Vagina (tissue), 2 donors: Measurements from ENCODE around the gene DBH. TPM values are rescaled to one million over a fixed set of nuclear protein-coding genes. Genes with fewer than 3 reads are reported as not detected.

Experiments
- DNase-seq, 2 donors: peaks; one replicate each; pipeline ENCODE4 v3.0.0-alpha.2; 2017; ENCODE audit errors: extremely low spot score in 2 of 2
- H3K27ac ChIP-seq: fragments of 200-600 bp; sonication (generic); one replicate; pipeline ENCODE4 v1.5.1; 2019
- H3K27me3 ChIP-seq: fragments of 200-600 bp; sonication (generic); one replicate; pipeline ENCODE4 v1.5.1; 2019
- H3K36me3 ChIP-seq, 2 donors: fragments of 200-600 bp; sonication (generic); one replicate each; pipeline ENCODE4 v1.5.1; 2017 to 2019
- H3K4me1 ChIP-seq: fragments of 200-600 bp; sonication (generic); one replicate; pipeline ENCODE4 v1.5.1; 2019
- H3K4me3 ChIP-seq, 2 donors: fragments of 200-600 bp; sonication (generic); 1 replicate in 1 of 2; 2 replicates in 1 of 2; pipeline ENCODE4 v1.5.1; 2016 to 2019
- H3K9me3 ChIP-seq: fragments of 200-600 bp; sonication (generic); one replicate; pipeline ENCODE4 v1.5.1; 2019
- CTCF ChIP-seq, 3 experiments: fragments of 450-650 bp in 2 of 3; fragments of 200-600 bp in 1 of 3; sonication (generic) in 1 of 3; IDR thresholded peaks; one replicate each; pipeline ENCODE4 v1.5.1; 2017 to 2019; ENCODE audit warnings: antibody characterized with exemption in 3 of 3, mild to moderate bottlenecking in 2 of 3, moderate library complexity in 2 of 3
- POLR2A ChIP-seq, 2 donors: fragments of 450-650 bp; IDR thresholded peaks; one replicate each; pipeline ENCODE4 v1.6.1; 2017; ENCODE audit warnings: antibody characterized with exemption in 2 of 2, mild to moderate bottlenecking in 2 of 2, moderate library complexity in 2 of 2
- POLR2AphosphoS5 ChIP-seq, 2 donors: sonication (generic); formaldehyde crosslinking; IDR thresholded peaks; one replicate each; pipeline ENCODE4 v1.9.0; 2017; ENCODE audit warnings: antibody characterized with exemption in 2 of 2, mild to moderate bottlenecking in 2 of 2, low read depth in 1 of 2; ENCODE audit not compliant: insufficient read depth in 1 of 2
- intact Hi-C: fragments of 100-400 bp; cut with DNase I; formaldehyde crosslinking; loops from one replicate; pipeline ENCODE4 v1.15.1; 2023
- total RNA-seq: library from RNA; depleted of rRNA; stranded (reverse); fragments of >200 nt; gene quantifications from one replicate; pipeline ENCODE4 v1.2.3, GENCODE V29; 2016

DBH gene
- total RNA-seq, 1 donor from 2014 or later = 12.0 TPM

DNA sequence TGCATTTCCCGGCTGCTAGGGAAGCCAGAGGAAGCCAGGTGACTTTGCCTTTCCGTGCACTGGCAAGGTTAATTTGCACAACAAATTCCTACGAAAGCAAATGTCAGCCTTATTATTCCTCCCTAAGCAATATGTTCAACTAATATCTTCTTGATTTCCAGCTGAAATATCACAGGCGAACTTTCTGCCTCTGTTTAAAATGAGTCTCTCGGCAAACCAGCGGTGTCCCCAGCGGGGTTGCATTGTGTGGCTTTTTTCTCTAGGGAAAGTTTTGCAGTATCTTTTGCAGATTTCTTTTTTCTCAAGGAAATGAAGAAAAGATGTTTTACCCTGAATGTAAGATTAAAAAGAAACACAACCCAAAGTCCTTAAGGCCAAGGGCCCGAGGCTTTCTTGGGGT, 1.9 kb downstream of the DBH start:
- no peak overlapping the region for H3K27ac ChIP-seq
- no peaks in the 10 kb centered on the region for H3K36me3 ChIP-seq
- H3K4me3 ChIP-seq = no peak overlapping the region
- DNase-seq = no peak
- H3K4me1 ChIP-seq = no peaks in the 10 kb centered on the region
- no peaks in the 10 kb centered on the region for H3K27me3 ChIP-seq
- intact Hi-C loops = no loop called here
- H3K9me3 ChIP-seq = no peaks in the 10 kb centered on the region
- TF ChIP-seq POLR2A (IDR thresholded peaks at IDR 0.05) (no peak), POLR2AphosphoS5 (IDR thresholded peaks at IDR 0.05; ENCODE audit: insufficient read depth in 1 of 2, low read depth in 1 of 2) (no peak), CTCF (IDR thresholded peaks at IDR 0.05) (no peak)

DNA sequence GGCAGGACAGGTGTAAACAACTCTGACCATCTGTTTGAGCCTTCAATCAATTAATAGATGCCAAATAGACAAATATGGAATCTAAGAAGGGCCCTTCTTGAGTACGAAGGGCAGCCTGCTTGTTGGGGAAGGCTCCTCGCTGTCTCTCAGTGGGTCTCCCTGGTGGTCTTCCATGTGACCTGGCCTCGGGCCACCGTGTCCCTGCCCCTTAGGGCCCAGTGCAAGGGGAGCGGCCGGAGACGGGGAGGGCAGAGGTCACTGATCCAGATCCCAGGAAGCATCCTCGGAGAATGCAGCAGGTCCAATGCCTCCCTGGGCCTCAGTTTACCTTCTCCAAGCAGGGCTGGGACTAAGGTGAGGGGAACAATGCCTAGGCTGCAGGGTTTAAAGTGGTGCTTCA, 2.5 kb downstream of the DBH start:
- Histone ChIP-seq H3K36me3 (no peaks in the 10 kb centered on the region), H3K27me3 (no peaks in the 10 kb centered on the region), H3K9me3 (no peaks in the 10 kb centered on the region), H3K4me3 (no peak overlapping the region), H3K4me1 (no peaks in the 10 kb centered on the region), H3K27ac (no peak overlapping the region)
- no peak for TF ChIP-seq POLR2A (IDR thresholded peaks at IDR 0.05)
- no peak for TF ChIP-seq CTCF (IDR thresholded peaks at IDR 0.05)
- no peak for TF ChIP-seq POLR2AphosphoS5 (IDR thresholded peaks at IDR 0.05; ENCODE audit: insufficient read depth in 1 of 2, low read depth in 1 of 2)
- intact Hi-C loops = no loop called here
- no peak for DNase-seq

GRCh38 chr9:133639613-133640012, 3.5 kb downstream of the DBH start:
- no peaks in the 10 kb centered on the region for H3K9me3 ChIP-seq
- H3K27me3 ChIP-seq = no peaks in the 10 kb centered on the region
- no peak for TF ChIP-seq POLR2AphosphoS5 (IDR thresholded peaks at IDR 0.05; ENCODE audit: insufficient read depth in 1 of 2, low read depth in 1 of 2)
- TF ChIP-seq CTCF (IDR thresholded peaks at IDR 0.05) = no peak
- no peak for TF ChIP-seq POLR2A (IDR thresholded peaks at IDR 0.05)
- no peaks in the 10 kb centered on the region for H3K4me1 ChIP-seq
- H3K4me3 ChIP-seq = no peak overlapping the region
- DNase-seq = no peak
- H3K36me3 ChIP-seq = no peaks in the 10 kb centered on the region
- no peak overlapping the region for H3K27ac ChIP-seq
- intact Hi-C loops = no loop called here

DNA sequence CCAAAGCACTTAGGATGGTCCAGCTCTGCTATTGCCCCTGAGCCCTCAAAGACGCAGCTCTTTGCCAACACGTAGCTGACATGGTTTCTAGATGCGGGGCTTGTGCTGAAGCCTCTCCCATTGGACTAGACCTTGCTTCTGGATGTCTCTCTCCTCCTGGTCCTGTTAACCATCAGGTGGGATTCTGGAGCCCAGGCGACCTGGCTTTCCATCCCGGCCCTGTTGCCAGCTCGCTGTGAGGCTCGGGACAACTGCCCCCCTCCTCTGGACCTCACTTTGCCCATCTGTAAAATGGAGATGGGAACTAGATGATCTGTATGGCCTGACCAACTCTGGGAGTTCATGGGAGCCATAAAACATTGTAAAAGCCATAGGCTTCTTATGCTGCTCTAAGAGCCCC, 4.0 kb downstream of the DBH start:
- no peaks in the 10 kb centered on the region for H3K9me3 ChIP-seq
- no peaks in the 10 kb centered on the region for H3K36me3 ChIP-seq
- no peaks in the 10 kb centered on the region for H3K4me1 ChIP-seq
- intact Hi-C loops = no loop called here
- no peaks in the 10 kb centered on the region for H3K27me3 ChIP-seq
- H3K4me3 ChIP-seq = no peak overlapping the region
- no peak for TF ChIP-seq POLR2AphosphoS5 (IDR thresholded peaks at IDR 0.05; ENCODE audit: insufficient read depth in 1 of 2, low read depth in 1 of 2)
- no peak for TF ChIP-seq CTCF (IDR thresholded peaks at IDR 0.05)
- TF ChIP-seq POLR2A (IDR thresholded peaks at IDR 0.05) = no peak
- DNase-seq = no peak
- H3K27ac ChIP-seq = no peak overlapping the region

GRCh38 chr9:133640580-133641395, 4.6 kb downstream of the DBH start:
- Histone ChIP-seq H3K4me3 (no peak overlapping the region), H3K4me1 (no peaks in the 10 kb centered on the region), H3K9me3 (no peaks in the 10 kb centered on the region), H3K27ac (no peak overlapping the region), H3K36me3 (no peaks in the 10 kb centered on the region), H3K27me3 (no peaks in the 10 kb centered on the region)
- TF ChIP-seq POLR2AphosphoS5 (IDR thresholded peaks at IDR 0.05; ENCODE audit: insufficient read depth in 1 of 2, low read depth in 1 of 2) = no peak
- TF ChIP-seq POLR2A (IDR thresholded peaks at IDR 0.05) = no peak
- TF ChIP-seq CTCF (IDR thresholded peaks at IDR 0.05) = no peak
- DNase-seq = no peak
- intact Hi-C loops = no loop called here
